ENCODE measurements around the gene CSTB.
A peak's percentile ranks its signal among the peaks of the same experiment; 100 is the strongest.

CSTB gene

GRCh38 chr21:43794857-43795256 is 18.7 kb upstream of the CSTB start:
- Histone ChIP-seq H3K9me3 (ENCODE audit: insufficient read depth, low read depth, low read length) (no peaks in the 10 kb centered on the region), H3K4me2 (ENCODE audit: low read depth, low read length, poor library complexity, severe bottlenecking) (no peak overlapping the region), H3K79me2 (ENCODE audit: insufficient read depth, low read length) (peaks cover 52% of the 10 kb centered on the region), H3K9me2 (replicated peaks; ENCODE audit: low read depth, low read length) (no peaks in the 10 kb centered on the region), H4K20me1 (ENCODE audit: insufficient read depth, low read length, poor library complexity, severe bottlenecking) (peaks cover 25% of the 10 kb centered on the region), H3K27me3 (ENCODE audit: insufficient read depth, low read length, poor library complexity, severe bottlenecking) (no peaks in the 10 kb centered on the region), H3K9ac (ENCODE audit: low read depth, low read length, poor library complexity, severe bottlenecking) (no peak overlapping the region), H3K4me1 (ENCODE audit: insufficient read depth, low read length, poor library complexity, severe bottlenecking) (peaks cover 20% of the 10 kb centered on the region), H2AFZ (ENCODE audit: low read length) (no peak overlapping the region), H3K4me3 (ENCODE audit: low read length, poor library complexity, severe bottlenecking) (no peak overlapping the region), H3F3A (ENCODE audit: low read depth) (no peaks in the 10 kb centered on the region), H3K36me3 (ENCODE audit: insufficient read depth, low read length) (peaks cover 75% of the 10 kb centered on the region; the same call in 1 of the 2 replicates)
- TF ChIP-seq EZH2phosphoT487 (IDR thresholded peaks at IDR 0.05; ENCODE audit: borderline replicate concordance) = no peak

GRCh38 chr21:43794311-43794710 is 18.2 kb upstream of the CSTB start:
- Histone ChIP-seq H3F3A (ENCODE audit: low read depth) (no peaks in the 10 kb centered on the region), H3K4me2 (ENCODE audit: low read depth, low read length, poor library complexity, severe bottlenecking) (no peak overlapping the region), H3K36me3 (ENCODE audit: insufficient read depth, low read length) (peaks cover 72% of the 10 kb centered on the region; the same call in 1 of the 2 replicates), H2AFZ (ENCODE audit: low read length) (no peak overlapping the region), H3K4me1 (ENCODE audit: insufficient read depth, low read length, poor library complexity, severe bottlenecking) (peaks cover 21% of the 10 kb centered on the region), H3K9me2 (replicated peaks; ENCODE audit: low read depth, low read length) (no peaks in the 10 kb centered on the region), H4K20me1 (ENCODE audit: insufficient read depth, low read length, poor library complexity, severe bottlenecking) (peaks cover 28% of the 10 kb centered on the region), H3K27me3 (ENCODE audit: insufficient read depth, low read length, poor library complexity, severe bottlenecking) (no peaks in the 10 kb centered on the region), H3K9me3 (ENCODE audit: insufficient read depth, low read depth, low read length) (no peaks in the 10 kb centered on the region), H3K79me2 (ENCODE audit: insufficient read depth, low read length) (peaks cover 57% of the 10 kb centered on the region), H3K9ac (ENCODE audit: low read depth, low read length, poor library complexity, severe bottlenecking) (no peak overlapping the region), H3K4me3 (ENCODE audit: low read length, poor library complexity, severe bottlenecking) (no peak overlapping the region)
- TF ChIP-seq, protein P1, sequence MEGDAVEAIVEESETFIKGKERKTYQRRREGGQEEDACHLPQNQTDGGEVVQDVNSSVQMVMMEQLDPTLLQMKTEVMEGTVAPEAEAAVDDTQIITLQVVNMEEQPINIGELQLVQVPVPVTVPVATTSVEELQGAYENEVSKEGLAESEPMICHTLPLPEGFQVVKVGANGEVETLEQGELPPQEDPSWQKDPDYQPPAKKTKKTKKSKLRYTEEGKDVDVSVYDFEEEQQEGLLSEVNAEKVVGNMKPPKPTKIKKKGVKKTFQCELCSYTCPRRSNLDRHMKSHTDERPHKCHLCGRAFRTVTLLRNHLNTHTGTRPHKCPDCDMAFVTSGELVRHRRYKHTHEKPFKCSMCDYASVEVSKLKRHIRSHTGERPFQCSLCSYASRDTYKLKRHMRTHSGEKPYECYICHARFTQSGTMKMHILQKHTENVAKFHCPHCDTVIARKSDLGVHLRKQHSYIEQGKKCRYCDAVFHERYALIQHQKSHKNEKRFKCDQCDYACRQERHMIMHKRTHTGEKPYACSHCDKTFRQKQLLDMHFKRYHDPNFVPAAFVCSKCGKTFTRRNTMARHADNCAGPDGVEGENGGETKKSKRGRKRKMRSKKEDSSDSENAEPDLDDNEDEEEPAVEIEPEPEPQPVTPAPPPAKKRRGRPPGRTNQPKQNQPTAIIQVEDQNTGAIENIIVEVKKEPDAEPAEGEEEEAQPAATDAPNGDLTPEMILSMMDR (conservative IDR thresholded peaks at IDR 0.05; ENCODE audit: low read length) = no peak
- no peak for TF ChIP-seq EZH2phosphoT487 (IDR thresholded peaks at IDR 0.05; ENCODE audit: borderline replicate concordance)

GRCh38 chr21:43793243-43793642 is 17.1 kb upstream of the CSTB start:
- Histone ChIP-seq H3K79me2 (ENCODE audit: insufficient read depth, low read length) (peaks cover 57% of the 10 kb centered on the region), H3K9ac (ENCODE audit: low read depth, low read length, poor library complexity, severe bottlenecking) (no peak overlapping the region), H3F3A (ENCODE audit: low read depth) (no peaks in the 10 kb centered on the region), H3K36me3 (ENCODE audit: insufficient read depth, low read length) (peaks cover 61% of the 10 kb centered on the region; the same call in 1 of the 2 replicates), H2AFZ (ENCODE audit: low read length) (no peak overlapping the region), H3K4me2 (ENCODE audit: low read depth, low read length, poor library complexity, severe bottlenecking) (no peak overlapping the region), H3K27me3 (ENCODE audit: insufficient read depth, low read length, poor library complexity, severe bottlenecking) (no peaks in the 10 kb centered on the region), H3K4me3 (ENCODE audit: low read length, poor library complexity, severe bottlenecking) (no peak overlapping the region), H3K4me1 (ENCODE audit: insufficient read depth, low read length, poor library complexity, severe bottlenecking) (peaks cover 21% of the 10 kb centered on the region), H3K9me2 (replicated peaks; ENCODE audit: low read depth, low read length) (no peaks in the 10 kb centered on the region), H4K20me1 (ENCODE audit: insufficient read depth, low read length, poor library complexity, severe bottlenecking) (peaks cover 28% of the 10 kb centered on the region), H3K9me3 (ENCODE audit: insufficient read depth, low read depth, low read length) (no peaks in the 10 kb centered on the region)
- no peak for TF ChIP-seq EZH2phosphoT487 (IDR thresholded peaks at IDR 0.05; ENCODE audit: borderline replicate concordance)
- TF ChIP-seq, protein P1 (conservative IDR thresholded peaks at IDR 0.05; ENCODE audit: low read length) = no peak

GRCh38 chr21:43792406-43792805 is 16.3 kb upstream of the CSTB start:
- Histone ChIP-seq H3K4me1 (ENCODE audit: insufficient read depth, low read length, poor library complexity, severe bottlenecking) (peaks cover 21% of the 10 kb centered on the region), H3K36me3 (ENCODE audit: insufficient read depth, low read length) (peaks cover 53% of the 10 kb centered on the region; the same call in 1 of the 2 replicates), H3K9me2 (replicated peaks; ENCODE audit: low read depth, low read length) (no peaks in the 10 kb centered on the region), H3K79me2 (ENCODE audit: insufficient read depth, low read length) (peaks cover 57% of the 10 kb centered on the region), H3K9ac (ENCODE audit: low read depth, low read length, poor library complexity, severe bottlenecking) (no peak overlapping the region), H4K20me1 (ENCODE audit: insufficient read depth, low read length, poor library complexity, severe bottlenecking) (peaks cover 28% of the 10 kb centered on the region), H2AFZ (ENCODE audit: low read length) (no peak overlapping the region), H3K9me3 (ENCODE audit: insufficient read depth, low read depth, low read length) (no peaks in the 10 kb centered on the region), H3K4me2 (ENCODE audit: low read depth, low read length, poor library complexity, severe bottlenecking) (peak overlapping the region; percentile 96), H3F3A (ENCODE audit: low read depth) (no peaks in the 10 kb centered on the region), H3K4me3 (ENCODE audit: low read length, poor library complexity, severe bottlenecking) (no peak overlapping the region), H3K27me3 (ENCODE audit: insufficient read depth, low read length, poor library complexity, severe bottlenecking) (no peaks in the 10 kb centered on the region)
- TF ChIP-seq, protein P1 (conservative IDR thresholded peaks at IDR 0.05; ENCODE audit: low read length) = no peak
- TF ChIP-seq EZH2phosphoT487 (IDR thresholded peaks at IDR 0.05; ENCODE audit: borderline replicate concordance) = no peak

Measured in Loucy (cell line).